ENCODE results near the gene EIF3L.

DNA sequence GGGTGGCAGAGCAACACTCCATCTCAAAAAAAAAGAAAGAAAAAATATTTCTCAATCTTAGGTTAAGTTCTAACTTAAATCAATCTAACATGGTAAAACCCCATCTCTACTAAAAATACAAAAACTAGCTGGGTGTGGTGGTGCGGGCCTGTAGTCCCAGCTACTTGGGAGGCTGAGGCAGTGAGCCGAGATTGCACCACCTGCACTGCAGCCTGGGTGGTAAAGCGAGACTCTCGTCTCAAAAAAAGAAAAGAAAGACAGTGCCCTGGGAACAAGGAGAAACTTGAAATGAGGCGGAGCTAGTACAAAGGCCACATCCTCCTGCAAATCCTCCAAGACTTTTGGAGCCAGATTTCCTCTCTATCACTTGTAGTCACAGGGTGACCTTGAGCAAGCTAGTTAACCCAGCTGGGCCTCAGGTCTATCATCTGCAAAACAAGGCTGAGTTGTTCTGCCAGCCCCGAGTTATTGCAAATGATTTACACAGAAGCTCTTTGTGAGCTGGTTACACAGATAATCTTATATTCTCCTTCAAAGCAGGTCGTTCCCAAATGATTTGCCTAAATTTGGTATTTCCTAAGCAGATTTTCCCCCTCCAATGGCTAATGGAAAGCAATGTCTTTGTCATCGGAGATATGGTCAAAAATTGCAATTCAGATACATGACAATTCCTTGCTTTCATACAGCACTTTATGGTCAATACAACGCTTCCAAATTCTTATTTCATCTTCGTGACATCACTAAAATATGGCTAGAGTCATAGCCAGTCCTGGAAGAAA is 7.0 kb upstream of the EIF3L start:
- no peak for TF ChIP-seq EZH2 (IDR thresholded peaks at IDR 0.05; ENCODE audit: low read length, missing control alignments)
- TF ChIP-seq, protein P1, sequence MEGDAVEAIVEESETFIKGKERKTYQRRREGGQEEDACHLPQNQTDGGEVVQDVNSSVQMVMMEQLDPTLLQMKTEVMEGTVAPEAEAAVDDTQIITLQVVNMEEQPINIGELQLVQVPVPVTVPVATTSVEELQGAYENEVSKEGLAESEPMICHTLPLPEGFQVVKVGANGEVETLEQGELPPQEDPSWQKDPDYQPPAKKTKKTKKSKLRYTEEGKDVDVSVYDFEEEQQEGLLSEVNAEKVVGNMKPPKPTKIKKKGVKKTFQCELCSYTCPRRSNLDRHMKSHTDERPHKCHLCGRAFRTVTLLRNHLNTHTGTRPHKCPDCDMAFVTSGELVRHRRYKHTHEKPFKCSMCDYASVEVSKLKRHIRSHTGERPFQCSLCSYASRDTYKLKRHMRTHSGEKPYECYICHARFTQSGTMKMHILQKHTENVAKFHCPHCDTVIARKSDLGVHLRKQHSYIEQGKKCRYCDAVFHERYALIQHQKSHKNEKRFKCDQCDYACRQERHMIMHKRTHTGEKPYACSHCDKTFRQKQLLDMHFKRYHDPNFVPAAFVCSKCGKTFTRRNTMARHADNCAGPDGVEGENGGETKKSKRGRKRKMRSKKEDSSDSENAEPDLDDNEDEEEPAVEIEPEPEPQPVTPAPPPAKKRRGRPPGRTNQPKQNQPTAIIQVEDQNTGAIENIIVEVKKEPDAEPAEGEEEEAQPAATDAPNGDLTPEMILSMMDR (conservative IDR thresholded peaks at IDR 0.05 in 1 of 2, IDR thresholded peaks at IDR 0.05 in 1 of 2; ENCODE audit: low read depth in 1 of 2, low read length in 2 of 2) = no peak
